K562 (cell line): ENCODE results near the gene UBALD2. TPM values are rescaled to one million over a fixed set of nuclear protein-coding genes. Genes with fewer than 3 reads are reported as not detected.

Source experiments
- HDAC6 ChIP-seq: IDR thresholded peaks from 2 replicates; pipeline ENCODE4 v1.6.1; 2012; ENCODE audit warnings: low read depth, mild to moderate bottlenecking, control low read depth, inconsistent platforms, low read length, moderate library complexity
- HNRNPLL ChIP-seq: fragments of 200-400 bp; formaldehyde crosslinking; IDR thresholded peaks from 2 replicates; pipeline ENCODE4 v1.6.1; 2017; ENCODE audit warnings: low read length, low read depth, mild to moderate bottlenecking; ENCODE audit not compliant: poor library complexity, severe bottlenecking
- PTBP1 ChIP-seq: fragments of 200-400 bp; formaldehyde crosslinking; IDR thresholded peaks from 2 replicates; pipeline ENCODE4 v1.6.1; 2017; ENCODE audit warnings: low read depth, low read length
- ZNF696 ChIP-seq: fragments of 250-450 bp; sonication (Bioruptor Pico); conservative IDR thresholded peaks from 2 replicates; pipeline ENCODE4 v1.4.0; 2020; ENCODE audit warnings: mild to moderate bottlenecking, moderate library complexity
- polyA plus RNA-seq, 8 experiments: library from polyadenylated mRNA; depleted of rRNA in 4 of 8; stranded (reverse) in 5 of 8; unstranded in 3 of 8; fragments of >200 nt; fragmentation: Nextera tagmentation in 2 of 8; fragmentation: Illumina TruSeq in 1 of 8; extraction: Ambion mirVana in 2 of 8; extraction: Trizol in 1 of 8; gene quantifications; 2 replicates each; pipeline versions ENCODE4 v1.2.1 to v1.2.3, GENCODE V29; 2011 to 2014; ENCODE audit warnings: inconsistent platforms in 1 of 8, missing spikeins in 1 of 8
- total RNA-seq, 7 experiments: library from RNA; depleted of rRNA in 6 of 7; stranded (reverse); fragments of >200 nt in 6 of 7; fragmentation: Illumina TruSeq in 2 of 7; extraction: Trizol in 2 of 7; gene quantifications; 2 replicates each; pipeline versions ENCODE4 v1.2.1 to v1.2.3, GENCODE V29; 2011 to 2021; ENCODE audit warnings: low replicate concordance in 1 of 7
- TF ChIP-seq, protein P1 (sequence below): fragments of 450-650 bp; conservative IDR thresholded peaks from 2 replicates; pipeline ENCODE4 v1.6.1; 2016; ENCODE audit warnings: missing genetic modification characterization, low read depth, mild to moderate bottlenecking, control low read depth, missing compliant biosample characterization
- TF ChIP-seq, protein P2 (sequence below): sonication (generic); formaldehyde crosslinking; IDR thresholded peaks from 2 replicates; pipeline ENCODE4 v1.8.0; 2022; ENCODE audit warnings: missing genetic modification reagents, mild to moderate bottlenecking, borderline replicate concordance
- TF ChIP-seq, protein P3 (sequence below), 2 experiments: fragments of 150-350 bp in 1 of 2; IDR thresholded peaks; 2 replicates each; pipeline ENCODE4 v1.6.1; 2012 to 2016; ENCODE audit warnings: low read depth in 2 of 2, low read length in 2 of 2, mild to moderate bottlenecking in 1 of 2, moderate library complexity in 1 of 2
- TF ChIP-seq, protein P4 (sequence below): sonication (generic); formaldehyde crosslinking; IDR thresholded peaks from 2 replicates; pipeline ENCODE4 v1.8.1; 2023; ENCODE audit warnings: missing genetic modification reagents, mild to moderate bottlenecking, borderline replicate concordance
- TF ChIP-seq, protein P5 (sequence below): IDR thresholded peaks from 3 replicates; pipeline ENCODE4 v1.6.1; 2011; ENCODE audit warnings: borderline replicate concordance, mild to moderate bottlenecking, moderate library complexity; ENCODE audit not compliant: insufficient read length; ENCODE audit errors: extremely low read depth

The UBALD2 gene
- total and polyA plus RNA-seq, 9 of the 15 experiments (the other 6 are each of a cell fraction or from before 2014, with no cell fraction given): 2.3 to 94.1 (median 25.3) TPM

DNA sequence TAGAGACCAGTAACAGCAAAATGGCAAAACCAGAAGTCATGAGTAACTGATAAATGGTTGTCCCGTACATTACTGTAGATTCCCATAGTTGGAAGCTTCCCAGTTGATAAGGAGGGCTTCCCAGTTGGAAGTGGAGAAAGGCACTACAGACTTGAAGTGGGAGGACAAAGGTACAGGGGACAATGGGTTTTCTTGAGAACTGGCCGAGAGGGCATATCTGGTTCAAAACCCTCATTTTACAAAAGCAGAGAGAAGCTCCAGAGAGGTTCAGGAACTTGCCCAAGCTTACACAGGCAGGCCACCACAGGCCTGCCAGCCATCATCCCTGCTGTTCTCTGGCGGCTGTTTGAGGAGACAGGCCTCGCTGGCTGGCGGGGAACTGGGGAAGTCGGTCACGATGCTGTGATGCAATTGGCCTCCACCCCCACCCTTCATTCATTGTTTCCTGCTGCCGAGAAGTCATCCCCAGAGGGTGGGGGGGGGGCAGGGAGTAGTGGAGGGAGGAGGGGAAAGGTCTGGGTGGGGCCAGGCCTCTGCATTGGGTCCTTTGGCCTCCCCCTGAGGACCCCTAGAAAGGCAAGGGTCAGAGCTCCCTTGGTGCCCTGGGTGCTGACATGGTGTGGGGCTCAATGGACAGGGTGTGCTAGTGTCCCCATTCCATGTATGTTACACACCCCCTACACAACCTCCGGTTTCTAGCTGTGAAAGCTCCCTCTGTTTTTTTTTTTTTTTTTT lies 3.0 kb downstream of the UBALD2 start (continued):
- TF ChIP-seq, protein P1, sequence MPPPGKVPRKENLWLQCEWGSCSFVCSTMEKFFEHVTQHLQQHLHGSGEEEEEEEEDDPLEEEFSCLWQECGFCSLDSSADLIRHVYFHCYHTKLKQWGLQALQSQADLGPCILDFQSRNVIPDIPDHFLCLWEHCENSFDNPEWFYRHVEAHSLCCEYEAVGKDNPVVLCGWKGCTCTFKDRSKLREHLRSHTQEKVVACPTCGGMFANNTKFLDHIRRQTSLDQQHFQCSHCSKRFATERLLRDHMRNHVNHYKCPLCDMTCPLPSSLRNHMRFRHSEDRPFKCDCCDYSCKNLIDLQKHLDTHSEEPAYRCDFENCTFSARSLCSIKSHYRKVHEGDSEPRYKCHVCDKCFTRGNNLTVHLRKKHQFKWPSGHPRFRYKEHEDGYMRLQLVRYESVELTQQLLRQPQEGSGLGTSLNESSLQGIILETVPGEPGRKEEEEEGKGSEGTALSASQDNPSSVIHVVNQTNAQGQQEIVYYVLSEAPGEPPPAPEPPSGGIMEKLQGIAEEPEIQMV (tag): no peak
- TF ChIP-seq HDAC6 (no peak), HNRNPLL (no peak), PTBP1 (no peak), ZNF696 (CRISPR knock-in tag) (no peak)
- TF ChIP-seq, protein P2, sequence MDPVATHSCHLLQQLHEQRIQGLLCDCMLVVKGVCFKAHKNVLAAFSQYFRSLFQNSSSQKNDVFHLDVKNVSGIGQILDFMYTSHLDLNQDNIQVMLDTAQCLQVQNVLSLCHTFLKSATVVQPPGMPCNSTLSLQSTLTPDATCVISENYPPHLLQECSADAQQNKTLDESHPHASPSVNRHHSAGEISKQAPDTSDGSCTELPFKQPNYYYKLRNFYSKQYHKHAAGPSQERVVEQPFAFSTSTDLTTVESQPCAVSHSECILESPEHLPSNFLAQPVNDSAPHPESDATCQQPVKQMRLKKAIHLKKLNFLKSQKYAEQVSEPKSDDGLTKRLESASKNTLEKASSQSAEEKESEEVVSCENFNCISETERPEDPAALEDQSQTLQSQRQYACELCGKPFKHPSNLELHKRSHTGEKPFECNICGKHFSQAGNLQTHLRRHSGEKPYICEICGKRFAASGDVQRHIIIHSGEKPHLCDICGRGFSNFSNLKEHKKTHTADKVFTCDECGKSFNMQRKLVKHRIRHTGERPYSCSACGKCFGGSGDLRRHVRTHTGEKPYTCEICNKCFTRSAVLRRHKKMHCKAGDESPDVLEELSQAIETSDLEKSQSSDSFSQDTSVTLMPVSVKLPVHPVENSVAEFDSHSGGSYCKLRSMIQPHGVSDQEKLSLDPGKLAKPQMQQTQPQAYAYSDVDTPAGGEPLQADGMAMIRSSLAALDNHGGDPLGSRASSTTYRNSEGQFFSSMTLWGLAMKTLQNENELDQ (CRISPR knock-in tag): no peak
- TF ChIP-seq, protein P3, sequence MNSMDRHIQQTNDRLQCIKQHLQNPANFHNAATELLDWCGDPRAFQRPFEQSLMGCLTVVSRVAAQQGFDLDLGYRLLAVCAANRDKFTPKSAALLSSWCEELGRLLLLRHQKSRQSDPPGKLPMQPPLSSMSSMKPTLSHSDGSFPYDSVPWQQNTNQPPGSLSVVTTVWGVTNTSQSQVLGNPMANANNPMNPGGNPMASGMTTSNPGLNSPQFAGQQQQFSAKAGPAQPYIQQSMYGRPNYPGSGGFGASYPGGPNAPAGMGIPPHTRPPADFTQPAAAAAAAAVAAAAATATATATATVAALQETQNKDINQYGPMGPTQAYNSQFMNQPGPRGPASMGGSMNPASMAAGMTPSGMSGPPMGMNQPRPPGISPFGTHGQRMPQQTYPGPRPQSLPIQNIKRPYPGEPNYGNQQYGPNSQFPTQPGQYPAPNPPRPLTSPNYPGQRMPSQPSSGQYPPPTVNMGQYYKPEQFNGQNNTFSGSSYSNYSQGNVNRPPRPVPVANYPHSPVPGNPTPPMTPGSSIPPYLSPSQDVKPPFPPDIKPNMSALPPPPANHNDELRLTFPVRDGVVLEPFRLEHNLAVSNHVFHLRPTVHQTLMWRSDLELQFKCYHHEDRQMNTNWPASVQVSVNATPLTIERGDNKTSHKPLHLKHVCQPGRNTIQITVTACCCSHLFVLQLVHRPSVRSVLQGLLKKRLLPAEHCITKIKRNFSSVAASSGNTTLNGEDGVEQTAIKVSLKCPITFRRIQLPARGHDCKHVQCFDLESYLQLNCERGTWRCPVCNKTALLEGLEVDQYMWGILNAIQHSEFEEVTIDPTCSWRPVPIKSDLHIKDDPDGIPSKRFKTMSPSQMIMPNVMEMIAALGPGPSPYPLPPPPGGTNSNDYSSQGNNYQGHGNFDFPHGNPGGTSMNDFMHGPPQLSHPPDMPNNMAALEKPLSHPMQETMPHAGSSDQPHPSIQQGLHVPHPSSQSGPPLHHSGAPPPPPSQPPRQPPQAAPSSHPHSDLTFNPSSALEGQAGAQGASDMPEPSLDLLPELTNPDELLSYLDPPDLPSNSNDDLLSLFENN (IDR thresholded peaks at IDR 0.05; ENCODE audit: low read depth in 2 of 2, low read length in 2 of 2): no peak
- TF ChIP-seq, protein P4, sequence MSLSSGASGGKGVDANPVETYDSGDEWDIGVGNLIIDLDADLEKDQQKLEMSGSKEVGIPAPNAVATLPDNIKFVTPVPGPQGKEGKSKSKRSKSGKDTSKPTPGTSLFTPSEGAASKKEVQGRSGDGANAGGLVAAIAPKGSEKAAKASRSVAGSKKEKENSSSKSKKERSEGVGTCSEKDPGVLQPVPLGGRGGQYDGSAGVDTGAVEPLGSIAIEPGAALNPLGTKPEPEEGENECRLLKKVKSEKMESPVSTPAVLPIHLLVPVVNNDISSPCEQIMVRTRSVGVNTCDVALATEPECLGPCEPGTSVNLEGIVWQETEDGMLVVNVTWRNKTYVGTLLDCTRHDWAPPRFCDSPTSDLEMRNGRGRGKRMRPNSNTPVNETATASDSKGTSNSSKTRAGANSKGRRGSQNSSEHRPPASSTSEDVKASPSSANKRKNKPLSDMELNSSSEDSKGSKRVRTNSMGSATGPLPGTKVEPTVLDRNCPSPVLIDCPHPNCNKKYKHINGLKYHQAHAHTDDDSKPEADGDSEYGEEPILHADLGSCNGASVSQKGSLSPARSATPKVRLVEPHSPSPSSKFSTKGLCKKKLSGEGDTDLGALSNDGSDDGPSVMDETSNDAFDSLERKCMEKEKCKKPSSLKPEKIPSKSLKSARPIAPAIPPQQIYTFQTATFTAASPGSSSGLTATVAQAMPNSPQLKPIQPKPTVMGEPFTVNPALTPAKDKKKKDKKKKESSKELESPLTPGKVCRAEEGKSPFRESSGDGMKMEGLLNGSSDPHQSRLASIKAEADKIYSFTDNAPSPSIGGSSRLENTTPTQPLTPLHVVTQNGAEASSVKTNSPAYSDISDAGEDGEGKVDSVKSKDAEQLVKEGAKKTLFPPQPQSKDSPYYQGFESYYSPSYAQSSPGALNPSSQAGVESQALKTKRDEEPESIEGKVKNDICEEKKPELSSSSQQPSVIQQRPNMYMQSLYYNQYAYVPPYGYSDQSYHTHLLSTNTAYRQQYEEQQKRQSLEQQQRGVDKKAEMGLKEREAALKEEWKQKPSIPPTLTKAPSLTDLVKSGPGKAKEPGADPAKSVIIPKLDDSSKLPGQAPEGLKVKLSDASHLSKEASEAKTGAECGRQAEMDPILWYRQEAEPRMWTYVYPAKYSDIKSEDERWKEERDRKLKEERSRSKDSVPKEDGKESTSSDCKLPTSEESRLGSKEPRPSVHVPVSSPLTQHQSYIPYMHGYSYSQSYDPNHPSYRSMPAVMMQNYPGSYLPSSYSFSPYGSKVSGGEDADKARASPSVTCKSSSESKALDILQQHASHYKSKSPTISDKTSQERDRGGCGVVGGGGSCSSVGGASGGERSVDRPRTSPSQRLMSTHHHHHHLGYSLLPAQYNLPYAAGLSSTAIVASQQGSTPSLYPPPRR: no peak
- TF ChIP-seq, protein P5, sequence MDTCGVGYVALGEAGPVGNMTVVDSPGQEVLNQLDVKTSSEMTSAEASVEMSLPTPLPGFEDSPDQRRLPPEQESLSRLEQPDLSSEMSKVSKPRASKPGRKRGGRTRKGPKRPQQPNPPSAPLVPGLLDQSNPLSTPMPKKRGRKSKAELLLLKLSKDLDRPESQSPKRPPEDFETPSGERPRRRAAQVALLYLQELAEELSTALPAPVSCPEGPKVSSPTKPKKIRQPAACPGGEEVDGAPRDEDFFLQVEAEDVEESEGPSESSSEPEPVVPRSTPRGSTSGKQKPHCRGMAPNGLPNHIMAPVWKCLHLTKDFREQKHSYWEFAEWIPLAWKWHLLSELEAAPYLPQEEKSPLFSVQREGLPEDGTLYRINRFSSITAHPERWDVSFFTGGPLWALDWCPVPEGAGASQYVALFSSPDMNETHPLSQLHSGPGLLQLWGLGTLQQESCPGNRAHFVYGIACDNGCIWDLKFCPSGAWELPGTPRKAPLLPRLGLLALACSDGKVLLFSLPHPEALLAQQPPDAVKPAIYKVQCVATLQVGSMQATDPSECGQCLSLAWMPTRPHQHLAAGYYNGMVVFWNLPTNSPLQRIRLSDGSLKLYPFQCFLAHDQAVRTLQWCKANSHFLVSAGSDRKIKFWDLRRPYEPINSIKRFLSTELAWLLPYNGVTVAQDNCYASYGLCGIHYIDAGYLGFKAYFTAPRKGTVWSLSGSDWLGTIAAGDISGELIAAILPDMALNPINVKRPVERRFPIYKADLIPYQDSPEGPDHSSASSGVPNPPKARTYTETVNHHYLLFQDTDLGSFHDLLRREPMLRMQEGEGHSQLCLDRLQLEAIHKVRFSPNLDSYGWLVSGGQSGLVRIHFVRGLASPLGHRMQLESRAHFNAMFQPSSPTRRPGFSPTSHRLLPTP: no peak
